B cell (primary cell): ENCODE results near the gene ITPK1. TPM values are rescaled to one million over a fixed set of nuclear protein-coding genes. Genes with fewer than 3 reads are reported as not detected.
A peak's percentile ranks its signal among the peaks of the same experiment; 100 is the strongest.

ENCODE experiments used
- ATAC-seq: fragments of 200-7000 bp; cut with Tn5 transposase; one replicate; pipeline ENCODE4 v1.10.0; 2021; ENCODE audit warnings: low read depth, mild to moderate bottlenecking, moderate number of reproducible peaks, moderate library complexity
- CTCF ChIA-PET: fragments of 350-600 bp; sonication (Branson Sonifier 250); formaldehyde crosslinking; loops from one replicate; lab custom pipeline; 2021; ENCODE audit warnings: antibody characterized with exemption, inconsistent platforms; lab: Charles Lee
- POLR2A ChIA-PET: fragments of 350-600 bp; sonication (Branson Sonifier 250); formaldehyde crosslinking; loops from one replicate; lab custom pipeline; 2021; ENCODE audit warnings: antibody characterized with exemption; lab: Charles Lee
- DNase-seq: peaks from one replicate; pipeline ENCODE4 v3.0.0; 2013
- H2AFZ ChIP-seq: 2 replicates; pipeline ENCODE4 v1.6.1; 2012; ENCODE audit warnings: mild to moderate bottlenecking, low read depth, low read length; ENCODE audit not compliant: insufficient read depth, poor library complexity, severe bottlenecking
- H3K27ac ChIP-seq, 2 donors: 1 replicate in 1 of 2; 2 replicates in 1 of 2; pipeline ENCODE4 v1.5.1; 2012 to 2013; ENCODE audit warnings: low read length in 2 of 2, mild to moderate bottlenecking in 2 of 2, moderate library complexity in 1 of 2
- H3K27me3 ChIP-seq, 4 experiments: fragments of 200-600 bp in 1 of 4; sonication (generic) in 1 of 4; replicated peaks in 1 of 4; 1 replicate in 2 of 4; 2 replicates in 2 of 4; pipeline versions ENCODE4 v1.6.1 to v1.7.0; 2013 to 2016; ENCODE audit warnings: low read length in 3 of 4, mild to moderate bottlenecking in 2 of 4, mixed read lengths in 1 of 4, moderate library complexity in 1 of 4; ENCODE audit not compliant: insufficient read depth in 4 of 4, control insufficient read depth in 3 of 4; ENCODE audit errors: control extremely low read depth in 1 of 4
- H3K36me3 ChIP-seq, 2 experiments: replicated peaks in 1 of 2; 1 replicate in 1 of 2; 2 replicates in 1 of 2; pipeline versions ENCODE4 v1.6.1 to v1.7.1; 2013; ENCODE audit warnings: low read length in 1 of 2; ENCODE audit not compliant: insufficient read depth in 2 of 2, control insufficient read depth in 1 of 2; ENCODE audit errors: control extremely low read depth in 1 of 2, extremely low read depth in 1 of 2
- H3K4me1 ChIP-seq, 2 donors: fragments of 200-600 bp in 1 of 2; sonication (generic) in 1 of 2; 1 replicate in 1 of 2; 2 replicates in 1 of 2; pipeline versions ENCODE4 v1.5.1 to v1.6.1; 2013 to 2017; ENCODE audit warnings: low read length in 2 of 2; ENCODE audit not compliant: control insufficient read depth in 2 of 2, insufficient read depth in 2 of 2
- H3K4me2 ChIP-seq: replicated peaks from 2 replicates; pipeline ENCODE3; 2012; ENCODE audit warnings: mild to moderate bottlenecking, low read depth, low read length; ENCODE audit not compliant: poor library complexity, severe bottlenecking
- H3K4me3 ChIP-seq, 5 experiments: fragments of 200-600 bp in 1 of 5; sonication (generic) in 1 of 5; 1 replicate in 3 of 5; 2 replicates in 2 of 5; pipeline versions ENCODE4 v1.5.1 to v1.7.0; 2011 to 2016; ENCODE audit warnings: low read length in 4 of 5, mild to moderate bottlenecking in 4 of 5, low read depth in 2 of 5, control low read depth in 1 of 5, moderate library complexity in 1 of 5; ENCODE audit not compliant: insufficient read depth in 1 of 5; ENCODE audit errors: control extremely low read depth in 1 of 5, extremely low read depth in 1 of 5
- H3K79me2 ChIP-seq: fragments of 200-600 bp; sonication (generic); one replicate; pipeline ENCODE4 v1.6.0; 2016; ENCODE audit warnings: low read length; ENCODE audit not compliant: control insufficient read depth, insufficient read depth
- H3K9ac ChIP-seq: fragments of 200-600 bp; sonication (generic); 2 replicates; pipeline ENCODE4 v1.6.1; 2017; ENCODE audit warnings: mild to moderate bottlenecking, low read length, moderate library complexity
- H3K9me3 ChIP-seq, 3 donors: one replicate each; pipeline versions ENCODE4 v1.6.1 to v1.7.1; 2013; ENCODE audit warnings: low read length in 2 of 3; ENCODE audit not compliant: control insufficient read depth in 2 of 3, insufficient read depth in 1 of 3; ENCODE audit errors: control extremely low read depth in 1 of 3
- H4K20me1 ChIP-seq: 2 replicates; pipeline ENCODE4 v1.6.0; 2012; ENCODE audit warnings: mild to moderate bottlenecking, low read length; ENCODE audit not compliant: insufficient read depth, control insufficient read depth, poor library complexity, severe bottlenecking
- H3K27ac Mint-ChIP-seq: one replicate; pipeline ENCODE4 v1.8.0; 2021; ENCODE audit warnings: mixed read lengths
- H3K27me3 Mint-ChIP-seq: one replicate; pipeline ENCODE4 v1.8.0; 2021; ENCODE audit warnings: mixed read lengths
- H3K4me1 Mint-ChIP-seq: one replicate; pipeline ENCODE4 v1.8.0; 2021; ENCODE audit warnings: mixed read lengths
- H3K4me3 Mint-ChIP-seq: one replicate; pipeline ENCODE4 v1.8.0; 2021; ENCODE audit warnings: mixed read lengths
- H3K9me3 Mint-ChIP-seq: one replicate; pipeline ENCODE4 v1.8.0; 2022; ENCODE audit warnings: mixed read lengths; ENCODE audit not compliant: insufficient read depth
- CTCF ChIP-seq: fragments of 200-600 bp; IDR thresholded peaks from one replicate; pipeline ENCODE4 v1.8.0; 2022; ENCODE audit warnings: antibody characterized with exemption, mild to moderate bottlenecking
- EZH2 ChIP-seq: IDR thresholded peaks from 2 replicates; pipeline ENCODE4 v1.6.1; 2012; ENCODE audit warnings: borderline replicate concordance, low read depth, mild to moderate bottlenecking, moderate library complexity, low read length; ENCODE audit not compliant: insufficient read depth, poor library complexity, severe bottlenecking
- WGBS: methylation state at CpG from one replicate; pipeline ENCODE4 v1.1.5; 2013; ENCODE audit warnings: missing lambda C conversion rate; ENCODE audit not compliant: insufficient coverage; 5-methylcytosine and 5-hydroxymethylcytosine counted together
- intact Hi-C: fragments of 100-400 bp; cut with micrococcal nuclease; formaldehyde crosslinking; loops from one replicate; pipeline ENCODE4 v1.10.0; 2022
- polyA plus RNA-seq: library from polyadenylated mRNA; depleted of rRNA; stranded (reverse); fragments of >200 nt; gene quantifications from 2 replicates; pipeline ENCODE4 v1.2.3, GENCODE V29; 2012
- total RNA-seq, 2 donors: library from RNA; stranded (reverse); fragments of 120-200 nt in 1 of 2; gene quantifications; 1 replicate in 1 of 2; 2 replicates in 1 of 2; pipeline versions ENCODE4 v1.2.3 to v1.2.4, GENCODE V29; 2013 to 2022

Gene ITPK1
- total and polyA plus RNA-seq, 2 donors (not counting 1 experiment from before 2014, with no cell fraction given) = 46.0 to 46.9 TPM

GRCh38 chr14:93083917-93084316, 31.8 kb downstream of the ITPK1 start:
- Histone ChIP-seq H3K9me3 (peaks cover 0 to 30% (median 0%) of the 10 kb centered on the region in 3 donors), H3K9ac (no peak overlapping the region), H3K4me3 (no peak overlapping the region), H3K79me2 (peaks cover 72% of the 10 kb centered on the region), H3K4me1 (peaks cover 9 to 23% of the 10 kb centered on the region in 2 donors), H2AFZ (no peak overlapping the region), H3K36me3 (no peaks in the 10 kb centered on the region), H3K4me2 (no peak overlapping the region), H3K27ac (no peak overlapping the region), H3K27me3 (no peaks in the 10 kb centered on the region), H4K20me1 (peaks cover 37% of the 10 kb centered on the region)
- intact Hi-C loops = no loop called here
- CTCF ChIA-PET = no interaction called here
- TF ChIP-seq CTCF (no peak), EZH2 (no peak)
- Mint-ChIP-seq H3K27ac (no peak overlapping the region), H3K4me1 (peaks cover 40% of the 10 kb centered on the region), H3K27me3 (no peaks in the 10 kb centered on the region), H3K9me3 (no peaks in the 10 kb centered on the region), H3K4me3 (no peak overlapping the region)
- DNase-seq (no peak), ATAC-seq (no peak)
- POLR2A ChIA-PET = no interaction called here
- 90% methylated on average over 9 of the region's 9 CpGs for WGBS

- H3K9me3 ChIP-seq = peaks cover 0 to 25% (median 0%) of the 10 kb centered on the region in 3 donors
- no peak overlapping the region for H3K4me3 Mint-ChIP-seq
- POLR2A ChIA-PET = no interaction called here
- no peak for DNase-seq
- H3K9me3 Mint-ChIP-seq = no peaks in the 10 kb centered on the region
- ATAC-seq = no peak
- peaks cover 39% of the 10 kb centered on the region for H3K4me1 Mint-ChIP-seq
- H3K27me3 ChIP-seq = no peaks in the 10 kb centered on the region
- peak overlapping the region; percentile 48 for H3K27ac Mint-ChIP-seq
- H3K4me2 ChIP-seq = no peak overlapping the region
- peaks cover 9 to 26% of the 10 kb centered on the region in 2 donors for H3K4me1 ChIP-seq
- TF ChIP-seq CTCF (no peak), EZH2 (no peak)
- peaks cover 31% of the 10 kb centered on the region for H4K20me1 ChIP-seq
- no peak overlapping the region for H3K9ac ChIP-seq
- intact Hi-C loops = no loop called here
- H3K79me2 ChIP-seq = peaks cover 76% of the 10 kb centered on the region
- peak overlapping the region; percentile 35 to 49 for H3K27ac ChIP-seq
- no peaks in the 10 kb centered on the region for H3K27me3 Mint-ChIP-seq
- H3K36me3 ChIP-seq = no peaks in the 10 kb centered on the region
- no peak overlapping the region for H2AFZ ChIP-seq
- H3K4me3 ChIP-seq = no peak overlapping the region
- WGBS = 98% methylated on average over 12 of the region's 12 CpGs
- CTCF ChIA-PET = interaction anchor here (1.7 kb wide), 1 partner anchor 31 kb away, joined by 4 read pairs; no protein-coding TSS in a partner anchor
These were observed 33.1 kb downstream of the ITPK1 start for GRCh38 chr14:93082576-93083001.
